Thyroid gland (tissue), 4 donors: ENCODE measurements around the gene HINT1. TPM values are rescaled to one million over a fixed set of nuclear protein-coding genes. Genes with fewer than 3 reads are reported as not detected.
A peak's percentile ranks its signal among the peaks of the same experiment; 100 is the strongest.

ENCODE experiments used
- DNase-seq, 2 donors: peaks; one replicate each; pipeline ENCODE4 v3.0.0-alpha.2; 2019
- H3K27ac ChIP-seq, 3 donors: fragments of 200-600 bp; sonication (generic); 1 replicate in 2 of 3; 2 replicates in 1 of 3; pipeline ENCODE4 v1.5.1; 2016 to 2019; ENCODE audit warnings: mild to moderate bottlenecking in 1 of 3, moderate library complexity in 1 of 3
- H3K27me3 ChIP-seq: fragments of 200-600 bp; sonication (generic); one replicate; pipeline ENCODE4 v1.5.1; 2019
- H3K36me3 ChIP-seq, 2 donors: fragments of 200-600 bp; sonication (generic); one replicate each; pipeline ENCODE4 v1.5.1; 2016 to 2019
- H3K4me1 ChIP-seq, 2 donors: fragments of 200-600 bp; sonication (generic); one replicate each; pipeline ENCODE4 v1.5.1; 2017 to 2019
- H3K4me3 ChIP-seq, 3 donors: fragments of 200-600 bp; sonication (generic); replicated peaks in 1 of 3; 1 replicate in 2 of 3; 2 replicates in 1 of 3; pipeline ENCODE4 v1.5.1; 2016; ENCODE audit warnings: mild to moderate bottlenecking in 1 of 3
- H3K9me3 ChIP-seq: fragments of 200-600 bp; sonication (generic); one replicate; pipeline ENCODE4 v1.5.1; 2017
- CTCF ChIP-seq, 6 experiments: fragments of 200-600 bp in 3 of 6; fragments of 450-650 bp in 3 of 6; sonication (generic) in 3 of 6; IDR thresholded peaks; one replicate each; pipeline ENCODE4 v1.5.1; 2016 to 2019; ENCODE audit warnings: antibody characterized with exemption in 6 of 6, mild to moderate bottlenecking in 2 of 6, inconsistent platforms in 1 of 6, moderate library complexity in 1 of 6
- POLR2A ChIP-seq, 2 donors: fragments of 450-650 bp; IDR thresholded peaks; one replicate each; pipeline ENCODE4 v1.6.1; 2017; ENCODE audit warnings: antibody characterized with exemption in 2 of 2, mild to moderate bottlenecking in 2 of 2, moderate library complexity in 1 of 2
- WGBS, 2 donors: methylation state at CpG; one replicate each; pipeline ENCODE4 v1.1.5; 2017; 5-methylcytosine and 5-hydroxymethylcytosine counted together
- intact Hi-C: fragments of 100-400 bp; cut with DNase I; formaldehyde crosslinking; loops from one replicate; pipeline ENCODE4 v1.15.1; 2023
- total RNA-seq, 4 donors: library from RNA; depleted of rRNA; stranded (reverse); fragments of >200 nt; gene quantifications; one replicate each; pipeline ENCODE4 v1.2.3, GENCODE V29; 2016

HINT1 gene
- 100 to 1,000 TPM; 173 to 361 (median 276) TPM for total RNA-seq

GRCh38 chr5:131165119-131165727 lies at the start of gene HINT1:
Gene HINT1 (minus strand): TSS chr5:131165256. CDS start chr5:131165205, 51 bp downstream.
- intact Hi-C loops: no loop called here
- peak within 1 kb of the TSS; percentile 96 to 98 (median 96) for H3K27ac ChIP-seq
- no peaks in the 10 kb centered on the region for H3K9me3 ChIP-seq
- H3K36me3 ChIP-seq: peaks cover 10 to 23% of the 10 kb centered on the region in 2 donors
- peak in 3 of 6 experiments; percentile 10 to 29 (median 11) for TF ChIP-seq CTCF (IDR thresholded peaks at IDR 0.05)
- TF ChIP-seq POLR2A (IDR thresholded peaks at IDR 0.05): peak; percentile 65 to 94
- peaks cover 10 to 19% of the 10 kb centered on the region in 2 donors for H3K4me1 ChIP-seq
- peak; percentile 94 to 96 for DNase-seq
- WGBS, 2 donors: 0 to 2% methylated on average over 19 to 21 of the region's 33 CpGs
- H3K27me3 ChIP-seq: no peaks in the 10 kb centered on the region
- peak within 1 kb of the TSS; percentile 76 to 88 (median 82) for H3K4me3 ChIP-seq

GRCh38 chr5:131214609-131215227 lies 49.7 kb upstream of the HINT1 start:
- Histone ChIP-seq H3K4me3 (no peak overlapping the region), H3K27me3 (no peaks in the 10 kb centered on the region), H3K36me3 (no peaks in the 10 kb centered on the region), H3K4me1 (peaks cover 0 to 3% of the 10 kb centered on the region in 2 donors), H3K27ac (no peak overlapping the region), H3K9me3 (no peaks in the 10 kb centered on the region)
- DNase-seq: no peak
- intact Hi-C loops: no loop called here
- 83% methylated on average over 3 of the region's 3 CpGs for WGBS, 2 donors
- no peak for TF ChIP-seq CTCF (IDR thresholded peaks at IDR 0.05)
- no peak for TF ChIP-seq POLR2A (IDR thresholded peaks at IDR 0.05)

- H3K4me3 ChIP-seq: no peak overlapping the region
- no peaks in the 10 kb centered on the region for H3K36me3 ChIP-seq
- H3K9me3 ChIP-seq: no peaks in the 10 kb centered on the region
- TF ChIP-seq CTCF (IDR thresholded peaks at IDR 0.05) (no peak), POLR2A (IDR thresholded peaks at IDR 0.05) (no peak)
- intact Hi-C loops: no loop called here
- no peaks in the 10 kb centered on the region for H3K27me3 ChIP-seq
- WGBS, 2 donors: 74 to 84% methylated on average over 5 of the region's 5 CpGs
- peaks cover 8 to 10% of the 10 kb centered on the region in 2 donors for H3K4me1 ChIP-seq
- no peak overlapping the region for H3K27ac ChIP-seq
- DNase-seq: no peak
Observed at GRCh38 chr5:131212471-131213021, 47.5 kb upstream of the HINT1 start.

- Histone ChIP-seq H3K4me1 (peaks cover 8 to 10% of the 10 kb centered on the region in 2 donors), H3K36me3 (no peaks in the 10 kb centered on the region), H3K4me3 (no peak overlapping the region), H3K27ac (no peak overlapping the region), H3K9me3 (no peaks in the 10 kb centered on the region), H3K27me3 (no peaks in the 10 kb centered on the region)
- TF ChIP-seq POLR2A (IDR thresholded peaks at IDR 0.05) (no peak), CTCF (IDR thresholded peaks at IDR 0.05) (no peak)
- intact Hi-C loops: no loop called here
- WGBS, 2 donors: 94 to 98% methylated on average over 5 of the region's 5 CpGs
- no peak for DNase-seq
Observed at GRCh38 chr5:131211669-131212068, 46.6 kb upstream of the HINT1 start.

GRCh38 chr5:131210151-131210510 lies 45.1 kb upstream of the HINT1 start:
- TF ChIP-seq POLR2A (IDR thresholded peaks at IDR 0.05) (no peak), CTCF (IDR thresholded peaks at IDR 0.05) (no peak)
- no peaks in the 10 kb centered on the region for H3K27me3 ChIP-seq
- intact Hi-C loops: no loop called here
- no peak for DNase-seq
- H3K9me3 ChIP-seq: no peaks in the 10 kb centered on the region
- H3K4me1 ChIP-seq: peaks cover 8 to 10% of the 10 kb centered on the region in 2 donors
- H3K36me3 ChIP-seq: no peaks in the 10 kb centered on the region
- no peak overlapping the region for H3K4me3 ChIP-seq
- peak overlapping the region in 1 of 3 donors; percentile 71 for H3K27ac ChIP-seq
